ENCODE data around the gene CHRNA4.
A peak's percentile ranks its signal among the peaks of the same experiment; 100 is the strongest.

CHRNA4 gene

DNA sequence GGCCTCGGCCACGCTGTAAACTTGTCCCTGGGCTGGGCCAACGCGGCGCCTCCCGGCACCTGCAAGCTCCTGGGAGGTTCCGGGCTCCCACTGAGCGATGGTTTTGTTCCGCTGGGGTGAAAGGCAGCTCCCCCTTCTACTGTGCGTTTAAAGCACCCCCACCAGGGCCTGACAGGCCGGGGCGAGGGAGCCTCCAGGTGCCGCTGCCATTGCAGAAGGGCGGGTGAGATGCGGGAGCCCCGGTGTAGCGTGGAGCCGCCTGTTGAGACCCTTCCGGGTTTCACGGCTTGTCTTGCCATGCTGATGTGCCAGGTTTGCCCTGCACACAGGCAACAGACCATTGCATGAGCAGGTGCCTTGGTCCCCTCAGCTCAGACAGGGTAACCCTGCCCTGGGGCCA is 65.3 kb downstream of the CHRNA4 start:
- Histone ChIP-seq H3K9me3 (ENCODE audit: insufficient read depth, low read depth, low read length) (no peaks in the 10 kb centered on the region), H3K36me3 (ENCODE audit: insufficient read depth, low read length) (no peaks in the 10 kb centered on the region), H3K4me2 (ENCODE audit: low read depth, low read length, poor library complexity, severe bottlenecking) (no peak overlapping the region), H2AFZ (ENCODE audit: low read length) (no peak overlapping the region), H3K79me2 (ENCODE audit: insufficient read depth, low read length) (no peaks in the 10 kb centered on the region), H3F3A (ENCODE audit: low read depth) (no peaks in the 10 kb centered on the region), H3K9ac (ENCODE audit: low read depth, low read length, poor library complexity, severe bottlenecking) (no peak overlapping the region), H3K9me2 (replicated peaks; ENCODE audit: low read depth, low read length) (no peaks in the 10 kb centered on the region), H3K4me3 (ENCODE audit: low read length, poor library complexity, severe bottlenecking) (no peak overlapping the region), H4K20me1 (ENCODE audit: insufficient read depth, low read length, poor library complexity, severe bottlenecking) (no peaks in the 10 kb centered on the region), H3K4me1 (ENCODE audit: insufficient read depth, low read length, poor library complexity, severe bottlenecking) (no peaks in the 10 kb centered on the region), H3K27me3 (ENCODE audit: insufficient read depth, low read length, poor library complexity, severe bottlenecking) (no peaks in the 10 kb centered on the region)
- TF ChIP-seq, protein P1, sequence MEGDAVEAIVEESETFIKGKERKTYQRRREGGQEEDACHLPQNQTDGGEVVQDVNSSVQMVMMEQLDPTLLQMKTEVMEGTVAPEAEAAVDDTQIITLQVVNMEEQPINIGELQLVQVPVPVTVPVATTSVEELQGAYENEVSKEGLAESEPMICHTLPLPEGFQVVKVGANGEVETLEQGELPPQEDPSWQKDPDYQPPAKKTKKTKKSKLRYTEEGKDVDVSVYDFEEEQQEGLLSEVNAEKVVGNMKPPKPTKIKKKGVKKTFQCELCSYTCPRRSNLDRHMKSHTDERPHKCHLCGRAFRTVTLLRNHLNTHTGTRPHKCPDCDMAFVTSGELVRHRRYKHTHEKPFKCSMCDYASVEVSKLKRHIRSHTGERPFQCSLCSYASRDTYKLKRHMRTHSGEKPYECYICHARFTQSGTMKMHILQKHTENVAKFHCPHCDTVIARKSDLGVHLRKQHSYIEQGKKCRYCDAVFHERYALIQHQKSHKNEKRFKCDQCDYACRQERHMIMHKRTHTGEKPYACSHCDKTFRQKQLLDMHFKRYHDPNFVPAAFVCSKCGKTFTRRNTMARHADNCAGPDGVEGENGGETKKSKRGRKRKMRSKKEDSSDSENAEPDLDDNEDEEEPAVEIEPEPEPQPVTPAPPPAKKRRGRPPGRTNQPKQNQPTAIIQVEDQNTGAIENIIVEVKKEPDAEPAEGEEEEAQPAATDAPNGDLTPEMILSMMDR (conservative IDR thresholded peaks at IDR 0.05; ENCODE audit: low read length): no peak
- TF ChIP-seq EZH2phosphoT487 (IDR thresholded peaks at IDR 0.05; ENCODE audit: borderline replicate concordance): no peak

DNA sequence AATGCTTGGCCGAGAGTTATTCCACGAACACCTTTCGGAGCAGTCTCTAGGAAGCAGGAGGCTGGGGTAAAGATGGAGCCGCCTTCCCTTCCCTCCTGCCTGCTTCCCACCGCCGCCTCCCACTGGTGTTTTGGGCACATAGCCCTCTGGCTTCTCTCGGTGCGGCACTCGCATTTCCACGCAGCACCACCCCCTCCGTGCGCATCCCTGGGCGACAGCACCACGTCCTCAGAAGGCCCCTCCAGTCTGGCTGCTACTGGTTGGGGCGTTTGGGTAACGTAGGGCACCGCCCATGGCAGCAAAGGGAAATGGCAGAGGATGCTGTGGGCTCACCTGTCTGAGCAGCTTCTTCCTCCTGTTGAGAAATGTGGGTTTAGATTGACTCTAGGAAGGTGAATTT is 65.7 kb downstream of the CHRNA4 start:
- no peak overlapping the region for H2AFZ ChIP-seq (ENCODE audit: low read length)
- no peak for TF ChIP-seq EZH2phosphoT487 (IDR thresholded peaks at IDR 0.05; ENCODE audit: borderline replicate concordance)
- TF ChIP-seq, protein P1 (conservative IDR thresholded peaks at IDR 0.05; ENCODE audit: low read length): peak; percentile 32; the same call in 1 of the 2 replicates
- no peaks in the 10 kb centered on the region for H3K36me3 ChIP-seq (ENCODE audit: insufficient read depth, low read length)
- H3K4me3 ChIP-seq (ENCODE audit: low read length, poor library complexity, severe bottlenecking): no peak overlapping the region
- H3F3A ChIP-seq (ENCODE audit: low read depth): no peaks in the 10 kb centered on the region
- no peaks in the 10 kb centered on the region for H3K4me1 ChIP-seq (ENCODE audit: insufficient read depth, low read length, poor library complexity, severe bottlenecking)
- H3K9ac ChIP-seq (ENCODE audit: low read depth, low read length, poor library complexity, severe bottlenecking): no peak overlapping the region
- H3K9me3 ChIP-seq (ENCODE audit: insufficient read depth, low read depth, low read length): no peaks in the 10 kb centered on the region
- no peaks in the 10 kb centered on the region for H3K27me3 ChIP-seq (ENCODE audit: insufficient read depth, low read length, poor library complexity, severe bottlenecking)
- H3K4me2 ChIP-seq (ENCODE audit: low read depth, low read length, poor library complexity, severe bottlenecking): no peak overlapping the region
- H3K79me2 ChIP-seq (ENCODE audit: insufficient read depth, low read length): no peaks in the 10 kb centered on the region
- no peaks in the 10 kb centered on the region for H3K9me2 ChIP-seq (replicated peaks; ENCODE audit: low read depth, low read length)
- no peaks in the 10 kb centered on the region for H4K20me1 ChIP-seq (ENCODE audit: insufficient read depth, low read length, poor library complexity, severe bottlenecking)

DNA sequence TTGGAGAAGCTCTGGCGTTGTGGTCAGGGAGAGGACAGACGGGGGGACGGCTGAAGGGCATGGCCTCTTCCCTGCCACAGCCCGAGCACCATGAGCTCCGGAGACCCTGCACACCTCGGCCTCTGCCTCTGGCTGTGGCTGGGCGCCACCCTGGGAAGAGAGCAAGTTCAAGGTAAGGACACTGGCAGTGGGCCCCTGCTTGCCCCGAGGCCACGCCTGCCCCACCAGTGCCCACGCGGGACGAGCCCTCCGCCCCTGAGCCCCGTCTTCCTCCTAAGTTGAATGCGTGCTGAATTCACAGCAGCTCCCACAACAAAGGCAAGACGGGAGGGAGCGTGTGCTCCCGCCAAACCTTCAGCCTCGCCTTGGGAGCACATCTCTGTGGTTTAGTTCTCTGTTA is 66.1 kb downstream of the CHRNA4 start:
- H3K4me1 ChIP-seq (ENCODE audit: insufficient read depth, low read length, poor library complexity, severe bottlenecking): no peaks in the 10 kb centered on the region
- no peak overlapping the region for H3K4me2 ChIP-seq (ENCODE audit: low read depth, low read length, poor library complexity, severe bottlenecking)
- TF ChIP-seq, protein P1 (conservative IDR thresholded peaks at IDR 0.05; ENCODE audit: low read length): no peak
- no peak for TF ChIP-seq EZH2phosphoT487 (IDR thresholded peaks at IDR 0.05; ENCODE audit: borderline replicate concordance)
- no peak overlapping the region for H3K4me3 ChIP-seq (ENCODE audit: low read length, poor library complexity, severe bottlenecking)
- no peaks in the 10 kb centered on the region for H4K20me1 ChIP-seq (ENCODE audit: insufficient read depth, low read length, poor library complexity, severe bottlenecking)
- H3K36me3 ChIP-seq (ENCODE audit: insufficient read depth, low read length): no peaks in the 10 kb centered on the region
- no peaks in the 10 kb centered on the region for H3K9me3 ChIP-seq (ENCODE audit: insufficient read depth, low read depth, low read length)
- no peaks in the 10 kb centered on the region for H3K9me2 ChIP-seq (replicated peaks; ENCODE audit: low read depth, low read length)
- no peaks in the 10 kb centered on the region for H3K79me2 ChIP-seq (ENCODE audit: insufficient read depth, low read length)
- H3K27me3 ChIP-seq (ENCODE audit: insufficient read depth, low read length, poor library complexity, severe bottlenecking): no peaks in the 10 kb centered on the region
- H3F3A ChIP-seq (ENCODE audit: low read depth): no peaks in the 10 kb centered on the region
- no peak overlapping the region for H3K9ac ChIP-seq (ENCODE audit: low read depth, low read length, poor library complexity, severe bottlenecking)
- H2AFZ ChIP-seq (ENCODE audit: low read length): no peak overlapping the region

Data from Loucy (cell line).